Skeletal muscle satellite cell (primary cell): ENCODE results near the gene APOO.

Experiments
- H3K27me3 ChIP-seq: 2 replicates; pipeline ENCODE4 v1.7.0; 2013; ENCODE audit warnings: low read length; ENCODE audit not compliant: control insufficient read depth, insufficient read depth
- H3K36me3 ChIP-seq: 2 replicates; pipeline ENCODE4 v1.7.0; 2013; ENCODE audit warnings: mild to moderate bottlenecking, control low read depth, low read length; ENCODE audit not compliant: insufficient read depth
- H3K4me1 ChIP-seq: 2 replicates; pipeline ENCODE4 v1.7.0; 2013; ENCODE audit warnings: low read length; ENCODE audit not compliant: control insufficient read depth, insufficient read depth
- H3K4me2 ChIP-seq: 2 replicates; pipeline ENCODE4 v1.7.0; 2013; ENCODE audit warnings: mild to moderate bottlenecking, low read length
- H3K4me3 ChIP-seq: 2 replicates; pipeline ENCODE4 v1.7.0; 2013; ENCODE audit warnings: low read length
- H3K9ac ChIP-seq: 2 replicates; pipeline ENCODE4 v1.7.0; 2013; ENCODE audit warnings: mild to moderate bottlenecking, low read depth, low read length, moderate library complexity
- H3K9me3 ChIP-seq: replicated peaks from 2 replicates; pipeline ENCODE4 v1.7.0; 2013; ENCODE audit warnings: mild to moderate bottlenecking, control low read depth, low read length

APOO gene

DNA sequence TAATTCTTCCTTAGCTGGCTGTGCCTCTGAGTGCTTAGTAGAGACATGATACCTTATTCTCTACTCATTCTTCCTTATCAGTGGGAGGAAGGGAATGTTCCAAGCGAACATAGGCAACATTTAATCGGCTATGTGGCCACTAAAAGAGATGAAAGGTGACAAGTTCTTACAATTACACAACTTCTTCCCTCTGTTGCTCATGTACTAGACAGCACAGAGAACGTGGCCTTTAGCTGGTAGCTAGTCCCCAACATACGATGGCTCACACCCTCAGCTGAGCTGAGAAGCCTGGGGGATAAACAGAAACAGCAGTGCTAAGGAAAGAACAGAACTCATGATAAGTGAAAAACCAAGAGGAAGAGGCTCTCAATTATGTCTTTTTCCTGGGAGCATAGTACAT, 52.2 kb downstream of the APOO start:
- no peak overlapping the region for H3K4me2 ChIP-seq
- no peaks in the 10 kb centered on the region for H3K4me1 ChIP-seq
- no peak overlapping the region for H3K4me3 ChIP-seq
- H3K9me3 ChIP-seq, result no peaks in the 10 kb centered on the region
- H3K9ac ChIP-seq, result no peak overlapping the region
- no peaks in the 10 kb centered on the region for H3K27me3 ChIP-seq
- H3K36me3 ChIP-seq, result no peaks in the 10 kb centered on the region

DNA sequence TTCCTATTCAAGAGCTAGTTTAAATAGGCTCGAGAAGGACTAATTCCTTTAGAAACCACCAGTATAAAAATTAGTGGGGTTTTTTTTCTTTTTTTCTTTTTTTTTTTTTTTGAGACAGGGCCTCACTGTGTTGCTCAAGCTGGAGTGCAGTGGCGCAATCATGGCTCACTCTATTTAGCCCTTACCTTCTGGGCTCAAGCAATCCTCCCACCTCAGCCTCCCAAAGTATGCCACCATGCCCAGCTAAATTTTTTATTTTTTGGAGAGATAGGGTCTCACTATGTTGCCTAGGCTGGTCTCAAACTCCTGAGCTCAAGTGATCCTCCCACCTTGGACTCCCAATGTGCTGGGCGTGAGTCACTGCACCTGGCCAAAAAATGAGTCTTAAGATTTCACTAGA, 52.8 kb downstream of the APOO start:
- no peaks in the 10 kb centered on the region for H3K9me3 ChIP-seq
- no peaks in the 10 kb centered on the region for H3K27me3 ChIP-seq
- H3K36me3 ChIP-seq, result no peaks in the 10 kb centered on the region
- no peak overlapping the region for H3K4me2 ChIP-seq
- no peak overlapping the region for H3K9ac ChIP-seq
- H3K4me3 ChIP-seq, result no peak overlapping the region
- no peaks in the 10 kb centered on the region for H3K4me1 ChIP-seq

DNA sequence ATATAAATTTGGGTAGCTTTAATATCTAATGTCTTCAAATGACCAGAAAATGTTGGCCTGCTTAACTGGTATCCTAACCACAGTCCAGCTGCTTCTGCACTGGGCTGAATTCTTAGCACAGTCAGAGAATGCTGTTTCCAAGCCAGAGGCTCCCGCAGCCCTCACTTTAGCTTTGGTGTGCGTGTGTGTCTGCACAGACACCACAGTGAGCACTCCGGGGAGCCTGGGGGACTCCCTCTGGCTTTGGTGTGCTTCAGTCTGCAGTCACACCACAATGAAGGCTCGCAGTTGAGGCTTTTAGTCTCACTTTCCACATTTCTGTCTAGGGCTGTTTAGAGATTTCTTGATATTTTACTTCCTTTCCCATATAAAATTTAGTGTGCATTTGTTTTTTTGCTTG, 53.6 kb downstream of the APOO start:
- Histone ChIP-seq H3K36me3 (no peaks in the 10 kb centered on the region), H3K4me3 (no peak overlapping the region)

GRCh38 chrX:23851544-23851943, 56.2 kb downstream of the APOO start:
- H3K9me3 ChIP-seq, result no peaks in the 10 kb centered on the region
- no peak overlapping the region for H3K4me3 ChIP-seq
- no peak overlapping the region for H3K4me2 ChIP-seq
- H3K4me1 ChIP-seq, result no peaks in the 10 kb centered on the region
- no peaks in the 10 kb centered on the region for H3K27me3 ChIP-seq
- H3K9ac ChIP-seq, result no peak overlapping the region
- H3K36me3 ChIP-seq, result no peaks in the 10 kb centered on the region

More for the DNA sequence above, 53.6 kb downstream of the APOO start:
- no peaks in the 10 kb centered on the region for H3K27me3 ChIP-seq
- no peaks in the 10 kb centered on the region for H3K9me3 ChIP-seq
- H3K9ac ChIP-seq, result no peak overlapping the region
- no peaks in the 10 kb centered on the region for H3K4me1 ChIP-seq
- H3K4me2 ChIP-seq, result no peak overlapping the region

DNA sequence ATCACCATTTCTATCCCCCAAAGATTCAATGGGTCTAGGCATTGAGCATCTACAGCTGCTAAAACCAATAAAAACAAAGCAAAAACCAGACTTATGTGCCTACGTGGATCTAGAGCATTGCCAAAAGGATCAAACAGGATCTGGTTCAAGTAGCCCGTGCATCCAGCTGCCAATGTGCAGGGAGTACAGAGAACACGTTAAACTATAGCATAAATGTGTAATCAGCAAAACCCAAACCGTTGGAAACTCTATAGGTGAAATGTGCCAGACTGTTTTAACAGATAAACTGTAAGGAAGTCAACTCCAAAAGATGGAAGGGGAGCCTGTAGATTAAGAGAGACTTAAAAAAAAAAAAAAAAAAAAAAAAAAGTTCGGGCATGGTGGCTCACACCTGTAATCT, 58.5 kb downstream of the APOO start:
- Histone ChIP-seq H3K9me3 (no peaks in the 10 kb centered on the region), H3K9ac (no peak overlapping the region), H3K27me3 (no peaks in the 10 kb centered on the region)

GRCh38 chrX:23845351-23845817, 62.4 kb downstream of the APOO start:
- H3K9ac ChIP-seq, result no peak overlapping the region
- no peaks in the 10 kb centered on the region for H3K36me3 ChIP-seq
- no peaks in the 10 kb centered on the region for H3K9me3 ChIP-seq
- H3K4me3 ChIP-seq, result no peak overlapping the region
- no peaks in the 10 kb centered on the region for H3K4me1 ChIP-seq
- H3K27me3 ChIP-seq, result no peaks in the 10 kb centered on the region
- no peak overlapping the region for H3K4me2 ChIP-seq

More for the DNA sequence above, 58.5 kb downstream of the APOO start:
- Histone ChIP-seq H3K4me2 (no peak overlapping the region), H3K4me3 (no peak overlapping the region), H3K36me3 (no peaks in the 10 kb centered on the region), H3K4me1 (no peaks in the 10 kb centered on the region)

GRCh38 chrX:23844502-23845138, 63.1 kb downstream of the APOO start:
- H3K36me3 ChIP-seq, result no peaks in the 10 kb centered on the region
- H3K27me3 ChIP-seq, result no peaks in the 10 kb centered on the region
- H3K4me1 ChIP-seq, result no peaks in the 10 kb centered on the region
- H3K4me2 ChIP-seq, result no peak overlapping the region
- H3K4me3 ChIP-seq, result no peak overlapping the region
- H3K9me3 ChIP-seq, result no peaks in the 10 kb centered on the region
- no peak overlapping the region for H3K9ac ChIP-seq

DNA sequence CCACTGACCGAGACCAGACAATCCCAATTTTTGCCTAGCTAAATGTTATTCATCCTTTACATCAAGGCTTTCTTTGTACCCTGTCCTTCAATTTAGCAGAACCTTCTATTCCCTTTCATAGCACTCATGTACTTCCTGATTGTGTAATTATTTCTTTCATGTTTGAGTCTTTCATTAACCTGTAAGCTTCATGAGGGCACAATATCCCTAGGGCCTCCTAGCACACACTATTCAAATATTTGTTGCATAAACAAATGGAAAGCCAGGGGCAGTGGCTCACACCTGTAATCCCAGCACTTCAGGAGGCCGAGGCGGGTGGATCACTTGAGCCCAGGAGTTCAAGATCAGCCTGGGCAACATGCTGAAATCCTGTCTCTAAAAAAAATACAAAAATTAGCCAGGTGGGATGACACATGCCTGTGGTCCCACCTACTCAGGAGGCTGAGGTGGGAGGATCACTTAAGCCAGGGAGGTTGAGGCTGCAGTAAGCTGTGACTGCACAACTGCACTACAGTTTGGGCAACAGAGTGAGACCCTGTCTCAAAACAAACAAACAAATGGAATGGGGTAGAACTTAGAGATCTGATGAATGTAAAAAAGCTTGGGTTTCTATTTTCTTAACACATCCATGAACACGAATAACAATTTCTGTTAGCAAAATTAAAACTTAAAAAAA, 65.8 kb downstream of the APOO start:
- Histone ChIP-seq H3K4me2 (no peak overlapping the region), H3K9ac (no peak overlapping the region), H3K4me1 (no peaks in the 10 kb centered on the region), H3K4me3 (no peak overlapping the region), H3K27me3 (no peaks in the 10 kb centered on the region), H3K9me3 (no peaks in the 10 kb centered on the region), H3K36me3 (no peaks in the 10 kb centered on the region)

DNA sequence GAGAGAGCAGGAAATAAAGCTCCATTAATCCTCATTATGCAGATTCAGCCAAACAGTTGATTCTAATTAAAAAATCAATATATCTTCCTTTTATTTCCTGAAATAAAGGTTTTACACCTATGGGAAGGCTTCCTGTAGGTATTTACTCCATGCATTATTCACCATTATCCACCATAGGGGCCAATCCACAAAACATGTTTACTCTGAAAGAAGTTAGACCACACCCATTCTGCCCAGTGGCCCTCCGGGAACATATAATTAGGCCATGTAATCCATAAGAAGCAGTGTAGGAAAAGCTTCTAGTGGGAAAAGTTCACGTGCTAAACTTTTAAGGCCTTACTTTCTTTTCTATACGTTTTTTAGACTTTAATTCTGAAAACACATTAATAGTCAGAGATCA, 67.1 kb downstream of the APOO start:
- H3K4me2 ChIP-seq, result no peak overlapping the region
- no peaks in the 10 kb centered on the region for H3K36me3 ChIP-seq
- H3K9ac ChIP-seq, result no peak overlapping the region

DNA sequence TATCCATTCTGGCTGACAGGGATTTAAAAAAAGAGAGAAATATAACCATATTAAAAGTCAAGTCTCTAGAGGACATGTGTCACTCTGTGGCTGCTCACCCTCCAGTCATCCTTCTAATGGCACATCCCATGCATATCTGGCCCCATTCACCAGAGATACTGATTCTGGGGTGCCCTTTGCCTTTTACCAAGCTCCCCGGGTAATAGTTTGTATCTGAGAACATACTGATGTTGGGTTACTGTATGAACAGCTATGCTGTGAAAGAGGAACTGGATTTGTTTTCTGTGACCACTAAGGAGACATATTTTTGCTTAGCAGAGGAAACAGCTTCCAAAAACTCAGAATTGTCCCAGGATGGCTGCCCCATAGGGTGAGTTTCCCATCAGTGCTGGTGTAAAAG, 68.8 kb downstream of the APOO start:
- Histone ChIP-seq H3K36me3 (no peaks in the 10 kb centered on the region), H3K4me2 (no peak overlapping the region), H3K27me3 (no peaks in the 10 kb centered on the region), H3K4me3 (no peak overlapping the region), H3K9ac (no peak overlapping the region), H3K4me1 (no peaks in the 10 kb centered on the region), H3K9me3 (no peaks in the 10 kb centered on the region)

More for the DNA sequence above, 67.1 kb downstream of the APOO start:
- H3K9me3 ChIP-seq, result no peaks in the 10 kb centered on the region
- no peak overlapping the region for H3K4me3 ChIP-seq
- H3K4me1 ChIP-seq, result no peaks in the 10 kb centered on the region
- no peaks in the 10 kb centered on the region for H3K27me3 ChIP-seq

GRCh38 chrX:23832721-23833120, 75.0 kb downstream of the APOO start:
- Histone ChIP-seq H3K36me3 (no peaks in the 10 kb centered on the region), H3K4me3 (no peak overlapping the region), H3K9me3 (no peaks in the 10 kb centered on the region), H3K27me3 (no peaks in the 10 kb centered on the region), H3K9ac (no peak overlapping the region), H3K4me2 (no peak overlapping the region), H3K4me1 (no peaks in the 10 kb centered on the region)

- no peak overlapping the region for H3K9ac ChIP-seq
- H3K9me3 ChIP-seq, result no peaks in the 10 kb centered on the region
- H3K4me1 ChIP-seq, result no peaks in the 10 kb centered on the region
- no peak overlapping the region for H3K4me2 ChIP-seq
- no peak overlapping the region for H3K4me3 ChIP-seq
- H3K27me3 ChIP-seq, result no peaks in the 10 kb centered on the region
- H3K36me3 ChIP-seq, result no peaks in the 10 kb centered on the region
These were observed 78.9 kb downstream of the APOO start for GRCh38 chrX:23828881-23829280.
